SK-N-SH (cell line): ENCODE data around the gene SLC8A2. TPM values are rescaled to one million over a fixed set of nuclear protein-coding genes. Genes with fewer than 3 reads are reported as not detected.

Experiments
- CTCF ChIA-PET: fragments of 300-600, 350-600 bp; formaldehyde crosslinking; extraction: SDS; loops from one replicate; lab custom pipeline; 2021; lab: Yijun Ruan, JAX
- POLR2A ChIA-PET: fragments of 350-600 bp; sonication (Branson Sonifier 250); formaldehyde crosslinking; extraction: SDS; loops from one replicate; lab custom pipeline; 2020; ENCODE audit warnings: antibody characterized with exemption, inconsistent platforms; lab: Yijun Ruan, JAX
- DNase-seq: peaks from one replicate; pipeline ENCODE4 v3.0.0; 2012
- H2AFZ ChIP-seq: fragments of 200-600 bp; sonication (generic); 2 replicates; pipeline ENCODE4 v1.8.1; 2016; ENCODE audit warnings: antibody characterized with exemption, mild to moderate bottlenecking, low read depth
- H3F3A ChIP-seq: fragments of 200-600 bp; sonication (generic); replicated peaks from 2 replicates; pipeline ENCODE3; 2016; ENCODE audit warnings: antibody characterized with exemption, mild to moderate bottlenecking; ENCODE audit not compliant: insufficient read depth
- H3K27ac ChIP-seq, 2 experiments: fragments of 200-500 bp in 1 of 2; fragments of 200-600 bp in 1 of 2; sonication (Bioruptor generic) in 1 of 2; sonication (generic), shearing (Covaris generic) in 1 of 2; 2 replicates each; pipeline versions ENCODE4 v1.5.1 to v1.6.1; 2014 to 2016; ENCODE audit warnings: low read depth in 2 of 2, inconsistent platforms in 1 of 2, low read length in 1 of 2, mild to moderate bottlenecking in 1 of 2, mixed read lengths in 1 of 2
- H3K27me3 ChIP-seq: fragments of 200-600 bp; sonication (generic), shearing (Covaris generic); 2 replicates; pipeline ENCODE4 v1.6.1; 2016; ENCODE audit warnings: mixed run types; ENCODE audit not compliant: insufficient read depth
- H3K36me3 ChIP-seq, 2 experiments: fragments of 200-500 bp in 1 of 2; fragments of 200-600 bp in 1 of 2; sonication (Bioruptor generic) in 1 of 2; sonication (generic) in 1 of 2; replicated peaks in 1 of 2; 2 replicates each; pipeline versions ENCODE3 to v1.5.1; 2014 to 2016; ENCODE audit warnings: low read length in 1 of 2, mild to moderate bottlenecking in 1 of 2; ENCODE audit not compliant: insufficient read depth in 2 of 2, control insufficient read depth in 1 of 2
- H3K4me1 ChIP-seq, 2 experiments: fragments of 200-500 bp in 1 of 2; fragments of 200-600 bp in 1 of 2; sonication (Bioruptor generic) in 1 of 2; sonication (generic), shearing (Covaris generic) in 1 of 2; 2 replicates each; pipeline versions ENCODE4 v1.5.1 to v1.6.1; 2014 to 2016; ENCODE audit warnings: low read depth in 1 of 2, low read length in 1 of 2, mixed run types in 1 of 2; ENCODE audit not compliant: insufficient read depth in 2 of 2, control insufficient read depth in 1 of 2
- H3K4me2 ChIP-seq: fragments of 200-600 bp; sonication (generic), shearing (Covaris generic); 2 replicates; pipeline ENCODE4 v1.6.1; 2017; ENCODE audit warnings: mixed run types
- H3K4me3 ChIP-seq, 2 experiments: fragments of 200-500 bp in 1 of 2; fragments of 200-600 bp in 1 of 2; sonication (Bioruptor generic) in 1 of 2; sonication (generic), shearing (Covaris generic) in 1 of 2; 2 replicates each; pipeline versions ENCODE4 v1.5.1 to v1.8.1; 2014 to 2016; ENCODE audit warnings: low read depth in 2 of 2, inconsistent platforms in 1 of 2, low read length in 1 of 2, mild to moderate bottlenecking in 1 of 2, mixed read lengths in 1 of 2, moderate library complexity in 1 of 2
- H3K79me2 ChIP-seq: fragments of 200-600 bp; sonication (generic); 2 replicates; pipeline ENCODE4 v1.8.1; 2017; ENCODE audit warnings: mild to moderate bottlenecking; ENCODE audit not compliant: insufficient read depth
- H3K9ac ChIP-seq: fragments of 200-600 bp; sonication (generic); 2 replicates; pipeline ENCODE4 v1.6.1; 2017; ENCODE audit warnings: mixed run types
- H3K9me2 ChIP-seq: fragments of 200-600 bp; sonication (generic); 2 replicates; pipeline ENCODE4 v1.6.1; 2017; ENCODE audit warnings: mixed run types
- H3K9me3 ChIP-seq: fragments of 200-600 bp; sonication (generic); 2 replicates; pipeline ENCODE4 v1.6.1; 2017; ENCODE audit warnings: mixed run types, mild to moderate bottlenecking, moderate library complexity
- H4K20me1 ChIP-seq: fragments of 200-600 bp; sonication (generic); 2 replicates; pipeline ENCODE4 v1.6.1; 2017; ENCODE audit warnings: mild to moderate bottlenecking, mixed run types; ENCODE audit not compliant: insufficient read depth
- EP300 ChIP-seq, 2 experiments: IDR thresholded peaks; 2 replicates each; pipeline versions ENCODE4 v1.4.0 to v1.6.1; 2012; ENCODE audit warnings: borderline replicate concordance in 1 of 2, low read depth in 1 of 2, low read length in 1 of 2
- FOXM1 ChIP-seq: IDR thresholded peaks from 2 replicates; pipeline ENCODE4 v1.4.0; 2012; ENCODE audit warnings: low read depth, mild to moderate bottlenecking
- IRF3 ChIP-seq: fragments of 150-350 bp; IDR thresholded peaks from 2 replicates; pipeline ENCODE4 v1.6.1; 2016; ENCODE audit warnings: mild to moderate bottlenecking, low read depth, low read length
- NFIC ChIP-seq: IDR thresholded peaks from 2 replicates; pipeline ENCODE4 v1.4.0; 2012; ENCODE audit warnings: borderline replicate concordance
- POLR2AphosphoS5 ChIP-seq: IDR thresholded peaks from 2 replicates; pipeline ENCODE4 v1.6.1; 2012; ENCODE audit warnings: low read depth, low read length
- RCOR1 ChIP-seq: fragments of 150-350 bp; IDR thresholded peaks from 2 replicates; pipeline ENCODE4 v1.6.1; 2017; ENCODE audit warnings: antibody characterized with exemption, low read length
- RFX5 ChIP-seq: IDR thresholded peaks from 2 replicates; pipeline ENCODE4 v1.6.1; 2012; ENCODE audit warnings: mild to moderate bottlenecking, improper control_type of control experiment, low read length
- TAF1 ChIP-seq: IDR thresholded peaks from 2 replicates; pipeline ENCODE4 v1.6.1; 2012; ENCODE audit warnings: low read depth, mild to moderate bottlenecking, low read length, moderate library complexity, borderline replicate concordance
- TCF12 ChIP-seq: IDR thresholded peaks from 2 replicates; pipeline ENCODE4 v1.4.0; 2012
- USF2 ChIP-seq: fragments of 150-350 bp; IDR thresholded peaks from 2 replicates; pipeline ENCODE4 v1.6.1; 2017; ENCODE audit warnings: antibody characterized with exemption, low read length, low read depth, borderline replicate concordance
- ZBTB33 ChIP-seq: IDR thresholded peaks from 2 replicates; pipeline ENCODE4 v1.4.0; 2012; ENCODE audit warnings: low read depth, borderline replicate concordance
- WGBS: methylation state at CpG from one replicate; pipeline ENCODE4 v1.1.6; 2017; ENCODE audit warnings: low lambda C conversion rate; 5-methylcytosine and 5-hydroxymethylcytosine counted together
- polyA plus RNA-seq, 3 experiments: library from polyadenylated mRNA; depleted of rRNA; stranded (reverse); fragments of >200 nt; gene quantifications; 2 replicates each; pipeline ENCODE4 v1.2.3, GENCODE V29; 2012

SLC8A2 gene
- polyA plus RNA-seq, 1 of the 3 experiments (the other 2 are of a cell fraction), result 0.58 TPM

- Histone ChIP-seq H3K79me2 (no peaks in the 10 kb centered on the region), H3K9me3 (no peaks in the 10 kb centered on the region), H3K36me3 (peaks cover 8 to 47% of the 10 kb centered on the region in 2 experiments), H3K27me3 (no peaks in the 10 kb centered on the region), H3K4me2 (no peak overlapping the region), H4K20me1 (no peaks in the 10 kb centered on the region), H3K9ac (no peak overlapping the region), H3K9me2 (no peaks in the 10 kb centered on the region), H2AFZ (no peak overlapping the region), H3F3A (no peaks in the 10 kb centered on the region), H3K4me1 (peaks cover 0 to 63% of the 10 kb centered on the region in 2 experiments; a peak in 1 of 4 replicates), H3K27ac (peak overlapping the region in 1 of 2 experiments; percentile 84; a peak in 2 of 4 replicates), H3K4me3 (no peak overlapping the region)
- ChIA-PET POLR2A (interaction anchor here (1.0 to 1.3 kb wide), 2 partner anchors 14 to 102 kb away, joined by 3 to 4 read pairs; partner anchors contain the start of gene KPTN), CTCF (interaction anchor here (1.0 to 8.8 kb wide), 6 partner anchors 9 to 200 kb away, joined by 3 to 67 read pairs (median 8); partner anchors contain the start of genes DHX34, KPTN and NAPA)
- no peak for TF ChIP-seq EP300 (IDR thresholded peaks at IDR 0.05; ENCODE audit: borderline replicate concordance in 1 of 2, low read depth in 1 of 2, low read length in 1 of 2)
- TF ChIP-seq ZBTB33, result no peak
- no peak for TF ChIP-seq RCOR1
- TF ChIP-seq NFIC, result no peak
- TF ChIP-seq POLR2AphosphoS5, result no peak
- no peak for TF ChIP-seq TAF1
- TF ChIP-seq IRF3, result no peak
- TF ChIP-seq TCF12, result no peak
- TF ChIP-seq FOXM1, result no peak
- TF ChIP-seq RFX5, result no peak
- no peak for TF ChIP-seq USF2
- 86% methylated on average over 9 of the region's 14 CpGs for WGBS
- no peak for DNase-seq
Observed at GRCh38 chr19:47497821-47498520, 26.3 kb upstream of the SLC8A2 start.
